Gastroesophageal sphincter (tissue), 4 donors: ENCODE results near the gene CIITA. TPM values are rescaled to one million over a fixed set of nuclear protein-coding genes. Genes with fewer than 3 reads are reported as not detected.

Experiments used
- ATAC-seq: fragments of 150-250 bp; one replicate; pipeline ENCODE4 v1.9.1; 2016; ENCODE audit warnings: mild to moderate bottlenecking, moderate library complexity
- H3K27ac ChIP-seq, 4 donors: fragments of 200-600 bp; sonication (generic) in 3 of 4; 1 replicate in 3 of 4; 2 replicates in 1 of 4; pipeline ENCODE4 v1.5.1; 2016 to 2019
- H3K27me3 ChIP-seq: fragments of 200-600 bp; sonication (generic); one replicate; pipeline ENCODE4 v1.5.1; 2019
- H3K36me3 ChIP-seq, 2 donors: fragments of 200-600 bp; sonication (generic); one replicate each; pipeline ENCODE4 v1.5.1; 2019; ENCODE audit warnings: control low read depth in 1 of 2
- H3K4me1 ChIP-seq, 3 donors: fragments of 200-600 bp; sonication (generic); 1 replicate in 2 of 3; 2 replicates in 1 of 3; pipeline ENCODE4 v1.5.1; 2016 to 2019; ENCODE audit warnings: control low read depth in 2 of 3
- H3K4me3 ChIP-seq, 2 donors: fragments of 200-600 bp; sonication (generic); one replicate each; pipeline ENCODE4 v1.5.1; 2019; ENCODE audit warnings: mild to moderate bottlenecking in 1 of 2, moderate library complexity in 1 of 2
- H3K9me3 ChIP-seq, 3 donors: fragments of 200-600 bp; sonication (generic); one replicate each; pipeline ENCODE4 v1.5.1; 2017 to 2019; ENCODE audit warnings: control low read depth in 2 of 3
- EP300 ChIP-seq: sonication (generic); formaldehyde crosslinking; IDR thresholded peaks from one replicate; pipeline ENCODE4 v1.6.1; 2017; ENCODE audit warnings: antibody characterized with exemption, mild to moderate bottlenecking
- POLR2A ChIP-seq, 2 donors: fragments of 450-650 bp; IDR thresholded peaks; one replicate each; pipeline ENCODE4 v1.6.1; 2017; ENCODE audit warnings: antibody characterized with exemption in 2 of 2, mild to moderate bottlenecking in 2 of 2, moderate library complexity in 1 of 2
- POLR2AphosphoS5 ChIP-seq: sonication (generic); formaldehyde crosslinking; IDR thresholded peaks from one replicate; pipeline ENCODE4 v1.6.1; 2017; ENCODE audit warnings: antibody characterized with exemption
- WGBS, 2 donors: methylation state at CpG; one replicate each; pipeline ENCODE4 v1.1.5; 2018; ENCODE audit warnings: low coverage in 1 of 2; 5-methylcytosine and 5-hydroxymethylcytosine counted together
- total RNA-seq, 4 donors: library from RNA; depleted of rRNA; stranded (reverse); fragments of >200 nt; gene quantifications; one replicate each; pipeline ENCODE4 v1.1.0, GENCODE V29; 2016
- TF ChIP-seq, protein P1 (sequence below), 4 experiments: fragments of 200-600 bp in 2 of 4; fragments of 450-650 bp in 2 of 4; sonication (generic) in 1 of 4; IDR thresholded peaks; one replicate each; pipeline ENCODE4 v1.5.1; 2017 to 2019; ENCODE audit warnings: antibody characterized with exemption in 4 of 4, mild to moderate bottlenecking in 2 of 4, moderate library complexity in 2 of 4

CIITA gene
- total RNA-seq, 4 donors from 2014 or later = 4.3 to 26.5 (median 7.4) TPM

DNA sequence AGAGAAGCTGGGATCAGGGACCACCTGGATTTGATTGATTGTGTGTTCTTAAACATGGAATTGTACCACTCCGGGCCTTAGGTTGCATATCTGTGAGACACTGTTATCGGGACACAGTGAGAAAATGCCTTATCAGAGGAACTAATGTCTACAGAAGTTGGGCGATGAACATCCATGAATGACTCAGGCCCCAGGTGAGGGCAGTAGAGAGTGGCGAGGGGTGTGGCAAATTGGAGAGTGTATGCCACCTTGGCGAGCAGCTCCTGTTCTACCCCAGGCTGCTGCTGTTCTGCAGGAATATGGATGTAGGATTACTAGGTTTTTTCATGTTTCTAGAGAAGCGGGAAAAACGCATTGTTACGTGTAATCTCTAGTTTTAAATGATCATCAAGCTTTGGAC lies 106.2 kb downstream of the CIITA start:
- peaks cover 0 to 34% of the 10 kb centered on the region in 2 donors for H3K36me3 ChIP-seq
- 90 to 95% methylated on average over 3 to 8 of the region's 8 CpGs for WGBS, 2 donors
- TF ChIP-seq POLR2AphosphoS5 (no peak), EP300 (no peak), POLR2A (IDR thresholded peaks at IDR 0.05) (no peak)
- TF ChIP-seq, protein P1, sequence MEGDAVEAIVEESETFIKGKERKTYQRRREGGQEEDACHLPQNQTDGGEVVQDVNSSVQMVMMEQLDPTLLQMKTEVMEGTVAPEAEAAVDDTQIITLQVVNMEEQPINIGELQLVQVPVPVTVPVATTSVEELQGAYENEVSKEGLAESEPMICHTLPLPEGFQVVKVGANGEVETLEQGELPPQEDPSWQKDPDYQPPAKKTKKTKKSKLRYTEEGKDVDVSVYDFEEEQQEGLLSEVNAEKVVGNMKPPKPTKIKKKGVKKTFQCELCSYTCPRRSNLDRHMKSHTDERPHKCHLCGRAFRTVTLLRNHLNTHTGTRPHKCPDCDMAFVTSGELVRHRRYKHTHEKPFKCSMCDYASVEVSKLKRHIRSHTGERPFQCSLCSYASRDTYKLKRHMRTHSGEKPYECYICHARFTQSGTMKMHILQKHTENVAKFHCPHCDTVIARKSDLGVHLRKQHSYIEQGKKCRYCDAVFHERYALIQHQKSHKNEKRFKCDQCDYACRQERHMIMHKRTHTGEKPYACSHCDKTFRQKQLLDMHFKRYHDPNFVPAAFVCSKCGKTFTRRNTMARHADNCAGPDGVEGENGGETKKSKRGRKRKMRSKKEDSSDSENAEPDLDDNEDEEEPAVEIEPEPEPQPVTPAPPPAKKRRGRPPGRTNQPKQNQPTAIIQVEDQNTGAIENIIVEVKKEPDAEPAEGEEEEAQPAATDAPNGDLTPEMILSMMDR (IDR thresholded peaks at IDR 0.05) = no peak
- H3K27ac ChIP-seq = no peak overlapping the region
- peaks cover 0 to 45% (median 11%) of the 10 kb centered on the region in 3 donors for H3K4me1 ChIP-seq
- no peaks in the 10 kb centered on the region for H3K27me3 ChIP-seq
- ATAC-seq = no peak
- H3K4me3 ChIP-seq = no peak overlapping the region
- H3K9me3 ChIP-seq = no peaks in the 10 kb centered on the region

DNA sequence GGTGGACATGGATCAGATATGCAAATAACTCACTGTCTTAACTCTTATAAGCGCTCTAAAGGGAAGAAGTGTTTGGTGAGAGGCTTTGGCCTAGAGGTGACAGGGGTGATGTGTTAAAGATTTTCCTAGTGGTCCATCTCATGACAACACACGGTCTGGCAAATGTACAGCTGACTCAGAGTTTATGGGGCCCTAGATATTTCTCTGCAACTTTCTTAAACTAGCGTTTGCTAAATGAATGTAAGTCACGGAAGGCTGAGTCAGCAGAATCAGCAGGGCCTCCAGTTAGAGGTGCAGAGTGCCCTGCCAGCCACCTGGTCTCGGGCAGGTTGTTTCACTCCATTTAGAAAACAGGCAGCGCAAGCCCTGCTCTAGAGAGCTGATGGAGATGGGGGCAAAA lies 107.5 kb downstream of the CIITA start:
- 71 to 79% methylated on average over 2 to 5 of the region's 6 CpGs for WGBS, 2 donors
- peaks cover 0 to 35% (median 8%) of the 10 kb centered on the region in 3 donors for H3K4me1 ChIP-seq
- H3K27me3 ChIP-seq = no peaks in the 10 kb centered on the region
- no peak overlapping the region for H3K27ac ChIP-seq
- TF ChIP-seq EP300 (no peak), POLR2A (IDR thresholded peaks at IDR 0.05) (no peak), POLR2AphosphoS5 (no peak)
- TF ChIP-seq, protein P1 (IDR thresholded peaks at IDR 0.05) = no peak
- no peak for ATAC-seq
- H3K9me3 ChIP-seq = no peaks in the 10 kb centered on the region
- H3K36me3 ChIP-seq = peaks cover 0 to 38% of the 10 kb centered on the region in 2 donors
- H3K4me3 ChIP-seq = no peak overlapping the region

Other genes with a start within 250 kb of the CIITA start
- under 1 TPM in 1 of 4 donors, not detected in 3; 0.19 TPM for gene TEKT5, start 182.3 kb upstream of the CIITA start, total RNA-seq
- 10 to 100 TPM; 18.5 to 49.0 (median 34.8) TPM for gene NUBP1, start 133.4 kb upstream of the CIITA start, total RNA-seq
- under 1 TPM in 3 of 4 donors, not detected in 1; 0.16 to 0.54 (median 0.23) TPM for gene TVP23A, start 58.4 kb upstream of the CIITA start, total RNA-seq
- gene DEXI, start 65.3 kb downstream of the CIITA start, total RNA-seq = 100 to 1,000 TPM in 2 of 4 donors, 10 to 100 TPM in 2; 79.2 to 136 (median 102) TPM
- 10 to 100 TPM; 19.9 to 38.3 (median 35.0) TPM for gene CLEC16A, start 67.4 kb downstream of the CIITA start, total RNA-seq